TTC549 (cell line): ENCODE measurements around the gene MOG.

Experiments used
- FAIRE-seq: peaks from 2 replicates; lab custom pipeline; 2012; peaks lifted over from hg19 to GRCh38; lab: Jason Lieb, UNC

Gene MOG

DNA sequence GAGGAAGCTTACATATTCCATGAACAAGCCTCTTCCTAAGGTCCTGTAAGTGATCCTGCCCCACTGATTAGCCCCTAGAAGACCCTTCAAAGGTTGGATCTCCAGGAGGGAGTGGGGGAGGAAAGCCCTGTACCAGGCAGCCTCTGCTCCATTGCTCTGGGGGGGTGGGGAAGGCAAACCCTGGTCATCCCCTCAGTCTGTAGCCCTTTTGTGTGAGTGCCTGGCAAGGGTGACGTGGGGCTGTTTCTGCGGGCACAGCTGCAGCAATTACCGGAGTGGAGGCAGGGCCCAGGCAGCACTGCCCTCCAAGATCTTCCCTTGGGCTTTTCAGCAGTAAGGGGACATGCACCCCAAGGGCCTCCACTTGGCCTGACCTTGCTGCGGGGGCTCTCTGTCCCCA, at the start of gene MOG:
Gene MOG (plus strand): TSS at position 295 of the 400 bp plus-strand sequence. CDS start 118 bp downstream, outside the sequence.
- FAIRE-seq = no peak

DNA sequence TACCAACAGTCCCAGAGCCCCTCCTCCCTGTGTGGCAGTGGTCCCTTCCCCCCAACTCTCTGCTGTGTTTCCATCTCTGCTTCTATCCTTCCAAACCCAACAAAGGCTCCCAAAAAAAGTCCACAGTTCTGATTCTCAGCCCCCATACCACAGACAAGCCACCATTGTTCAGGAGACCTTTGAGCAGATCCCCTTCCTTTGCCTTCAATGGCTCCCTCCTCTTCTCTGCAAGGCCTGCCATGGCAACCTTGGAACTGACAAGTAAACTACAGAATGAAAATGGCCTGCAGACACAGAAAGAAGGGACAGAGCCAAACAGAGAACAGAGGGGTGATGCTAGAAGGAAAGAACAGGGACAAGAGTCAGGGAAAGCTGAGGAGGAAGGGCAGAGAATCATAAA, 48.8 kb upstream of the MOG start:
- FAIRE-seq = no peak

DNA sequence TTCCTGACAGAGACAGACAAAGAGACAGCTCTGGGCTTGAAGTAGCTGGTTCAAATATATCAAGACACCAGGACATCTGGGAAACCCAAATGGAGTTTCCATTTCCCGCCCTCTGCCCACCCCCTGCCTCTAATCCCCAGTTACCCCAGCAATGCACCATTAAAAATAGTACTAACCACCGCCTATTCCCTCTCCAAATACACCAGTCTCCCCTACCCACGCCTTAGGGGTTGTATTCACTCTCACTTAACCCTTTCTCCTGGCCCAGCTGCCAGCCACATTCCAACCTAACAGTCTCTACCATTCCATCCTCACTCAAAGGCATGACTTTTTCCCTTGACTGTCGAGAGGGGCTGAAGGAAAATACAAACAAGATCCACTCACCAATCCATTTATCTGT, 46.4 kb upstream of the MOG start:
- no peak for FAIRE-seq

DNA sequence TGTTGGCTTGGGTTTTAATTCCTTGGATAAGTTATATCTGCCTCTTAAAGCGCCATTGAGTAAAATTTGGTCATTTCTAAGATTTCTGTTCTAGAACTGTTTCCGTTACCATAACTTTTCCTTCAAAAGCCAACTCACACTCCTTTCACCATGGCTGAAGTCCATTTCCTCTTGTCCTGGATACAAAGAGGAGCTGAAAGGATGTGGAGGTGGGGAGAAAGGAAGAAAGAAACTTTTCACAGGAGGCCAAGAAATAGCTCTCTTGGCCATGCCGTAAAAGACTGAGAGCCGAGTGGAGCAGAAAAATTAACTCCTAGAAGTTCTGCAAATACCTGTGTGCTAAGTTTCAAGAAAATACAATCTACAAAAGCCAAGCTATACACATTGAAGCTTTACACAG, 45.5 kb upstream of the MOG start:
- no peak for FAIRE-seq

DNA sequence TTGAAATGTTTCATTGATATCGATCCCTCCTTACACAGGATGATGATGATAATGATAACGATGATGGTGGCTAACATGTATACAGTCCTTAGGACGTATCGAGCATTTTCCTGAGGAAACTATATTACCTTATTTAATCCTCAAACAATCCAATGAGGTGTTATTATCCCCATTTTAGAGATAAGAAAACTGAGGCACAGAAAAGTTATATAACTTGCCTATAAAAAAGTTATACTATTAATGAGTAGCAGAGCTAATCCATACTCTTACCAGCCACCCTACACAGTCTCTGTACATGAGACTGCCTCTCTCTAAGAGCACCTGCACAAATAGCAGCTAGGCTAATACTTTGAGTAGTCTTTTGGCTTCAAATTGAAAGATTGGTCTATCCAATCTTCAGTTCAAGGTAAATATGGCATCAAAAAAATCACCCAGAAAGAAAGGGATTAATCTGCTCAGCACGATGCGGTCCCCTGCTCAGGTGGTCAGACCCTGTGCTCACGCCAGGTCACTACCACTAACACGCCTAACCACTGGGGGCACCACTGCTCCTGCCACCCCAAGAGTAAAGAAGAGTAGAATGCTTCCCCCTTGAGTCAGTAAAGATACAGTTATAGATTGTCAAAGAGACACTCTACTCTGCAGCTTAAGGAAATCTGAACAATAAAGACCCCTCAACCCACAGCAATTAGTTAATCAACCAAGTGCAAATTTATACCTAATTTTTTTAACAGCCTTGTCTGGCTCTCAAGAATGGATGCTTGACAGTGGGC, 38.9 kb upstream of the MOG start:
- FAIRE-seq = no peak

DNA sequence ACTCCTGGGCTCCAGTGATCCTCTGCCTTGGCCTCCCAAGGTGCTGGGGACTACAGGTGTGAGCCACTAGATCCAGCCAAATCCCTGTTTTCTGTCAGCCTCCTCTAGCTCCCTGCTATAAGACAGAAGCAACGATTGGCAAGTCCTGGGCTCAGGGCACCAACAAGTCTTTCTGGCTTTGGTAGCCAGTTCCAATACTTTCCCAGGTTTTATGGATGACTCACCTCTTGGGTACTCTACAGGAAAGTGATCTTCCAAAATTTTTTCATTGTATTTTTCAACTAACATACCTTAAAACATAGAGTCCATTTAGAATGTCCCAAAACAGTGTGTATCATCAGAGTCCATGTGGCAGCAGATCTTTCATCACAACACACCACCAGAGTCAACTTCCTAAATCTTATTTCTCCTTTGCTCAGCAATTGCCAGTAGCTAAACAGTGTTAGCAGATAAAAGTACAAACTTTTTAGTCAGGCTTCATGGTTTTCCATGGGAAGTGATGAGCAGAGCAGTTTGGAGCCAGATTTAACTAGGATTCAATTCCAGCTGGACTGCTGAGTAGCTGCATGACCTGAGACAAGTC, 37.2 kb upstream of the MOG start:
- no peak for FAIRE-seq

DNA sequence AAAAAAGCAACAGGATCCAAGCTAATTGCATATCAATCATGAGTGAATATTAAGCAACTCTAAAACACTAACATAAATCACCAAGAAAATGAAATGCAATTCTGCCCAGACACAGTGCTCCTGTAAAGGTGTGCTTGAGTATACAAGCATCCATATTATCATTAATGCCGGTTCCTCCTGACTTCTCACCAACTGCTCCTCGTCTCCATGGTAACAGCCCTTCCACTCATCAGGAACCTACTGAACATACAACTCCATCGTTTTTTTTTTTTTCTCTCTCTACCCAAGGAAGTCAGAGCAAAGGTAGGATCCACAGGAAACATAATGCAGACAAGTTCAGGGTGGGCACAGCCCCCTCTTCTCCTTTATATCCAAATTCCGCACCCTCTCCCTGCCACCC, 36.3 kb upstream of the MOG start:
- no peak for FAIRE-seq

DNA sequence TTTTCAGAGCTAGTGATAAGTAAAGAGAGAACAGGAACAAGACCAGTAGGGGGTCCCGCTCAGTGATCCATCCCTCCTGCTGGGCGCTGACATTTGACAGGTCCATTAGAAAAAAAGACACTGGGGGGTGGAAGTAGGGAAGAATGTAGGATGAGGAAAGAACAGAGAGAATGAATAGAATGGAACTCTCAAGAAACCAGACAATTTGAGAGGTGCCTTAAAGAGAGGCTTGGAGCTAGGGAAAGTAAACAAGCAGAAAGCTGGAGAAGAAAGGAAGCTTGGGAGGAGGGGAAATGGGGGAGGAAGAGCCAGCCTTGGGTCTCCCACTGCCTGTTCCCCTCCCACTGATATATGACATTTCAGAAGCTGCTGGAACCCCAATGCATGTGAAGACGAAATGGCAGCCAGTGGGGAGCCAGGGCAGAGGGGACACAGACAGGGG, 32.4 kb upstream of the MOG start:
- FAIRE-seq = no peak

DNA sequence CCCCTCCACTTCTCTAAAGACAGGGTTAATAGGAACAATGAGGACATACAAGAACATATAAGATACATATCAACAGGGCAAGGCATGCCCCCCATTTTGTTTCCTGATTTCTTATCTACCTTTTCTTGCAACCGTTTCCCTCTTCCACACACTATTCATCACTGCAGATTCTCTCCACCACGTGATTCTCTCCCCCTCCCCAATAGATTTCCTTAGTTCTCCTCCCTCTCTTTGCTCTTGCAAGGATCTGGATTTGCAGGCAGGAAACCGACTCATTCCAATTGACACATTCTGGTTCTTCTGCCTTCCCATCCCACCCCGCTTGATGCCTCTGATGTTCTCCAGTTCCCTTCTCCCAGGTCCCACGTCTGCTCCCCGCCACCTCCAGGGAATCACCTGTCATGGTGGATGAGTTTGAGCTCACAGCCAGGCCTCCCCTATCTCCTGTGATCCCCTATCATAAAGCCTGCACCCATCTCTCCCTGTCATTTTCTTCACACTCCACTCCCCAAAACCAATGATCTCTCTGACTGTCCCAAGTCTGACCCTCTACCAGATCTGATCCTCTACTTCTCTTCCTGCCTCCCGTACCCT, 31.5 kb upstream of the MOG start:
- FAIRE-seq = no peak

DNA sequence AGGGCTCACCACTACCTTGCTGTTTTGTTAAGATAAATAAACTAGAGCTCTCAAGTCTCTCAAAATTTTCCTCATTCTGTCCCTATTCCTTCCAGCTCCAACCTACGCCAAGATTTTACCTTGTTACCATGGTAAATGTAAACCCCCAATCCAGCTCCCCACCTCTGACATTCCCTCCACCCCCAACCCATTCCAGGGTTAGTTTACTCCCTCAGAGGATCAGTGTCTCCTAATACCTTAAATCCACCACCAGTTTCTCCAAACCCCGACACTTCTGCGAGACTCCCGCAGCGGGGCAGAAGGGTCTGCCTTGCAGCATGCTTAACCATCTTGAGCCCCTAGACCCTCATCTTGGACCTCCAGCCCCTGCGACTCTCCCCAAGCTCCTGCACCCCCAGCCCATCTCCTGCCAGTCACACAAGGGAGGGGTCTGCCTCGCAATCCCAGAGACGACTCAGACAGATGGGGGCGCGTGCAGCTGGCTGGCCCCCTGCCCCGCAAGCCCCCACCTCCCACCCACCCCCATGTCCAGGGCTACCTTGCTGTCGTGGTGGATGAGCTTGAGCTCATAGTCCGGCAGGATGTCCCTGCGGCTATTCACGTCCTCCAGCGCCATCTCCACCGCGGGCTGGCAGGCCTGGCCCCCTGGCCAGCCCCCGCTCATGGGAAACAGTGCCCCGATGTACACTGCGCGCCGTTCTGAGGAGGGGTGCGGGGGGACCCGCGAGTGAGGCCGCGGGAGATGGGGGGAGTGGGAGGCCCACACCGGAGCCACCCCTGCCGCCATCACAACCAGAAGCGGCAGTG, 29.7 kb upstream of the MOG start:
- FAIRE-seq = no peak

DNA sequence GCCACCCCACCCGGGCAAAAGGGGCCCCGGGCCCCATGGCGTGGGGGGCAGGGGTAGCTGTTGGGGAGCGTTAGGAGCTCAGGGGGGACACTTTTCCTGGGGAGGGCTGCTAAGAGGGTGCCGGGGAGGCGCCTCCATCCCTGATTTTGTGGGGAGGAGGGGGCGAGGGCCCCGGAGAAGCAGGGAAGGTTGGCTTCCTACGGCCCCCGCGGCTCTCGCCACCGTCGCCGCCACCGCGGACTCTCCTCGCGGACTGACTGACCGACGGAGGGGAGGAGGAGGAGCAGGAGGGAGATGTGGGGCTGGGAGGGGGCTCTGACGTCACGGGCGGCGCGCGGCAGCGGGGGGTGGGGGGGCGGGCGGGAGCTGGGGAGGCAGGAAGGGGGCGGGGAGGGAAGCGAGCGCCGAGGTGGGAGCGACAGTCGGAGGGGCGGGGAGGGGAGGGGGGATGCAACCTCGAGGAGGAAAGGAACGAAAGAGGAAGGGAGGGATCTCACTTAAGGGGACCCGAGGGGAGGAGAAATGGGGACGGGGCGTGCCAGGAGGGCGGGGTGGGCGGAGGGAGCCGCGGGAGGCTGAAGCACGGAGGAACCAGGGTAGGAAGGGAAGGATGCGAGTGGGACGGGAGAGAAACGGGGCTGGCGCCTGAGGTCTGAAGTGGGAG, 29.0 kb upstream of the MOG start:
- no peak for FAIRE-seq

DNA sequence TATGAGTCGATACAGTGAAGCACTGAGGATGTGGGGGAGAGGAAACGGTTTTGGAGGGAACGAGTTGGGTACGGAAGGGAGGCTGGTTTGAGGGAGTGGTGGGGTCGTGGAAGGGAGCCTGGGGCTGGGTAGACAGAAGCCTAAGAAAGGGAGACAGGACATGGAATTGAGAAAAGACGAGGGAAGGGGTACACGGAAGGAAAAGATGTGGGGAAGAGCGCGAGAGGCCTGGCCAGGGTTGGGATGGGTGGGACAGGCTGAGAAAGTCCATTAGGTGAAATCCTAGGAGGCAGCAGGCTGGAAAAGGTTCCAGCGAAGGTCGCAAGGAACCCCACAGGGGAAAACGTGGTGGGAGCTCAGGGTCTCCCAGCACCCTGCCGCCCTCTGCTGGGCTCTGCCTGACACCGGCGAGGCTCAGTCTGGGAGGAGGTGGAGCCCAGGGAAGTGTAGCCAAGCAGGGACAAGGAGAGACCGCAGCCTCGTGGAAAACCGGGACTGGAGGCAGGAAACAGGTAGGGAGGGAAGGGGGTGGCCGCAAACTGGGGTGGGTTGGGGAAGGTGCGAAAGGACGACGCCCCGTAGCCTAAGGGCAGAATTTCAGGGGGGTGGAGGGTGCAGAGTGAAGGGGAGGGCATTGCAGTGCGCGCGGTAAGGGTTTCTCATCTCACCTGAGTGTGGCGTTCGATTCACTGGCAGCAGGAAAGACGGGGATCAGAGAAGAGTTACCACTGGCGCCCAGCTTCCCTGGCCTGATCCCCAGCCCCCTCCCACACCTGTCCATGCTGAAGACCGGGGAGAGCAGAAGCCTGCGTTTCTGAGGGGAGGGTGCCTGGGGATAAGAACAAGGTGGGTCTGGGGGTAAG, 28.2 kb upstream of the MOG start:
- FAIRE-seq = no peak

DNA sequence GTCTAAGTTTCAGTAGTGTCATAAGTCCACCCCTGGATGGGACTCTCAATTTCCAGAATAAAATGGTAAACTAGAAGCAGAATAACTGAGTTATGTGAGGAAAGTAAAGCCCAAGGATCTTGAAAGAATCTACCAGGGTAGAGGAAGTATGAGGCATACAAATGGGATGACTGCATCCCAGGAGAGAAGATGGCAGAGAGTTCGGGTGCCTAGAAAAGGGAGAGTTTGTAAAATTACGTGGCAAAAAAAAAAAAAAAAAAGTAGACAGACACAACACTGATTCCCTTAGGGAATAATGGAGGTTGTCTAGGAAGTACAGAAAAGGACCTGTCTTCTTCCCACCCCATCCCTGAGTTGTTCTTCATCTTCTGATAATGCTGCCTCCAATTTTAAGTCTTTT, 27.3 kb upstream of the MOG start:
- no peak for FAIRE-seq

DNA sequence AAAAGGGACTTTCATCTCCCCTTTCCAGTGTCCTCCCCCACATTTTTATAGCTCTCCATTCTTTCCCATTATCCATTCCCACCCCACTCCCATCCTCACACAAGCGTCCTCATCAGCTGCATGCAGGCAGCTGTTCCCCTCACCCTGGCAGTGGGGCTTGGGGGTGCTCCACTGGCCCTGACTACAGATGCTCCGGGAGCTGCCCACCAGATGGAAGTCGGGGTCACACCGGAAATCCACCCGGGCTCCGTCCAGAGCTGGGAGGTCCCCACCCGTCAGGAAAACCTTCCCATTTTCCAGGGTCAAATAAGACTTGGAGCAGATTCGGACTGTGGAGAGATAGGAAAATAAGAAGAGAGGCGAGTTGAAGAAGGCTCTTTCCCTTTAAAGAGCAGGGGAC, 26.6 kb upstream of the MOG start:
- FAIRE-seq = no peak

DNA sequence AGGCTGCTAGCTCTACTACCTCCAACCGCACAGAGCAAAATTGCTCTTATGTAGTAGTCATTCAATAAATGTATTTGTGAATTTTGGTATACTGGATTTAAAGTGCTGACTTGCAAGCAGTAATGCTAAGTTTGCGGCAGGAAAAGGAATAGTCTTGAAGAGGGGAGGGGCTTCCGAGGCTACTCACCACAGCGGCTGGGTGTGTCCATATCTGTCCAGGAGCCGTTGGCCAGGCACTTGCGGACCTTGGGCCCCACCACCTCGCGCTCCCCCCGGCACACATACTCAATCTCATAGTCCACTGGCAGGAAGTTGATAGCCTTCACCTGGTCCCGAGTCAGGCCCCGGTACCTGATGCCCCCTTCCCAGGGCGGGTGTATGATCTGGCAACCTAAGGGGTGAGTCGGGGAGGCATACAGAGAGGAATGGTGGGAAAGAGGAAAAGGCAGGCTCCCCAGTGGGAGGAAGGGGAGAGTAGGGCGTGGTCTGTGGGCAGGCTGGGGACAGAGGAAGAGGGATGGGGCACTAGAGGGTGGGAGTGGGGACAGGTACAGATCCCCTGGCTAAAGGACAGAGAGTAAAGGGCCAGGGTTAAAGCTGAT, 25.6 kb upstream of the MOG start:
- no peak for FAIRE-seq

DNA sequence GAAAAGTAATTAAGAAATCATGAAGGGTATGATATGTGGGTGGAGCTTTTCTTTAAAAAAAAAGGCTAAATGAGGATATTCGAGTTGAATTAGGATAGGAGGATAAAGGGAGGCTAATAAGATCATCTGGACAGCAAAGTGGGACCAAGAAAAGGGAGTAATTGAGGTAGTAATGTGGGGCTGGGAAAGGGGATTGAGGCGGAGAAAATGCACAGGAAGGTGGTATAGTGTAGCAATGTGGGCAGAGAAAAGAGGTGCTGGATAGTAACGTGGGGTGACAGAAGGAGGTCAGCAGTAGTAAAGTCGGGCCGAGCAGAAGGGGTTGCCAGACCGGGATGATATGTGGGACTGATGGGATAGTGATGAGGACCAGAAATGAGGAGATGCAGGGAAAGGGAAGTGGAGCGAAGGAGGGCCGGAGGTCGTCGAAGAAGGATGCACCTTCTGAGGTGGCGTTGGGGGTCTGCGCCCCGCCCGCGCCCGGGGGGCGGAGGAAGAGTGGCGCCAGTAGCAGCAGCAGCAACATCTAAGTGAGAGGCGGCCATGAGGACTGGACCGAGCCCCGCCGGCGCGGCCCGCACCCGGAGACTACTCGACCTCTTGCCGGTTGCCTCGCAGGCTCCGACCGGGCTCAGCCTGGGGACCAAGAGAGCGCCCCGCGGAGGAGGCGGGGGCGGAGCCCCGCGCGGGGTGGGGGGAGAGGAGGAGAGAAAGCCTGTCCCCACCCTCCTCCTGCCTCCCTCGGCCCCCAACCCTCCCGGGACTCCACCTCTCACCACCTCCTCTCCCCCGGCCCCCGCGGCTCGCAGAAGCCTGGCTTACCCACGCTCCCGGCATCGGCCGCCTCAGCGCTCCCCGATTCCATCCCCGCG, 24.8 kb upstream of the MOG start:
- no peak for FAIRE-seq

DNA sequence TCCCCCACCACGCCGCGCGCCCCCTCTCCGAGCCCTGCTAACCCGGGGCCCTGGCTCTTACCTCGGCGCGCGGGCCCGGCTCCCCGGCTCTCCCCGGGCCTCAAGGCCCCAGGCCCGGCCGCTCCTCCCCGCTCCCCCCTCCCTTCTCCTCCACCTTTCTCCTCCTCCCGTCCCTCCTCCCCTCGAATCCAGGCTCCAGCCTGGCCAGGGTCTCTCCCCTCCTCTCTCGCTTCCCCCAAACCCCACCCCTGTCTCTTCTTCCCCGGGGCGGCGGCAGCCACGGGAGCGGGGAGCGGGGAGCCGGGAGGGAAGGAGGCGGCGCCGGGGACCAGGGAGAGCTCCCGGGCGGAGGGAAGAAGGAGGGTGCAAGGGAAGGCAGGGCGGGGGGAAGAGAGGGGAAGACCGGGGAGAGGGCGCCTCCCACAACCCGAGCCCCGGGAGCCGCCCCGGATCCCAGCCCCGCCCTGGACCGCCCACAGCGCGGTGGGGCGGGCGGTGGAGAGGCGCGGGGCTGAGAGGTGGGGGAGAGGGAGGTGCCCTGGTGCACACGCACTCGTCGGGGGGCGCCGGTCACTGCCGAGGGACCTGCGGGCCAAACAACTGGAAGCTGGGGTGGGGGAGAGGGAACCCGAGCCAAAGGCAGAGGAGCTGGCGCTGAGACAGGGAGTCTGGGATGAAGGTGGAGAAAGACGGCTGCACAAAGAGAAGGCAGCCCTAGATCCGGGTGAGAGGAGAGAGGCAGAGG, 23.9 kb upstream of the MOG start, which contains the start of gene GABBR1:
Gene GABBR1 (minus strand): TSS at position 395 of the 745 bp plus-strand sequence. CDS start 798 bp downstream, outside the sequence.
- FAIRE-seq = no peak

DNA sequence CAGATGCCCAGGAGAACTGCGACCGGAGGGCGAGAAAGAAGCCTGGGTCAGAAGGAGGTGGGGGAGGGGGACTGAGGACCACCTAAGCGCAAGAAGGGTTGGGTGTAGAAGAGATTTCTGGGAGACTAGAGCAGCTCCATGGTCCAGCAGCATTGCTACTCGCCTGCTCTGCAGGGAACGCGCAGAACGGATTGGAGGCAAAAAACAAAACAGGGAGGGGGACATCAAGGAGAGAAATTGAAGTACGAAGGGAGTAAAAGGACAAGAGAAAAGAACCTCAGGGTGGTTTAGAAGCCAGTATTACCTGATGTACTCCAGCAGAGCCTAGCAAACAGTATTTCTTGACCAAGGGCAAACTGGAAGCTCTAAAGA, 23.4 kb upstream of the MOG start:
- no peak for FAIRE-seq

DNA sequence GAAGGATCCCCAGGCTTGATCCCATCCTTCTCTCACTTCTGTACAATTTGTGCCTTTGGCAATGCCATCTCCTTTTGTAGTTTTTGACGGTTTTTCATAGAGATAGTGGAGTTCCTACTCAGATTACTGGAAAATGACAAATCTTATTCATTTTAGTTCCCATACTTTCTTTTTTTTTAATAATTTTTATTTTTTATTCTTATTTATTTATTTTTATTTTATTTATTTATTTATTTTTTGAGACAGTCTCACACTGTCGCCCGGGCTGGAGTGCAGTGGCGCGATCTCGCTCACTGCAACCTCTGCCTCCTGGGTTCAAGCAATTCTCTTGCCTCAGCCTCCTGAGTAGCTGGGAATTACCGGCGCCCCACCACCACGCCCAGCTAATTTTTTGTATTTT, 19.6 kb upstream of the MOG start:
- FAIRE-seq = no peak
